Neutrophil (primary cell): ENCODE measurements around the gene ZNF350.
"Not testable (repeated sequence)": the region's sequence is repeated elsewhere in the genome, so short reads cannot be mapped to it uniquely, and the experiment has no call there.

Source experiments
- H3K27ac ChIP-seq: fragments of 200-600 bp; sonication (generic); 2 replicates; pipeline ENCODE4 v1.5.1; 2016; ENCODE audit warnings: mild to moderate bottlenecking, moderate library complexity
- H3K27me3 ChIP-seq: fragments of 200-600 bp; sonication (generic); 2 replicates; pipeline ENCODE4 v1.6.0; 2016; ENCODE audit warnings: mild to moderate bottlenecking
- H3K36me3 ChIP-seq: fragments of 200-600 bp; sonication (generic); 2 replicates; pipeline ENCODE4 v1.5.1; 2017
- H3K4me1 ChIP-seq, 2 experiments: fragments of 200-600 bp in 1 of 2; sonication (generic) in 1 of 2; 1 replicate in 1 of 2; 2 replicates in 1 of 2; pipeline versions ENCODE4 v1.5.1 to v1.6.1; 2013 to 2016; ENCODE audit warnings: low read depth in 1 of 2, low read length in 1 of 2, mild to moderate bottlenecking in 1 of 2, moderate library complexity in 1 of 2; ENCODE audit not compliant: control insufficient read depth in 1 of 2, insufficient read depth in 1 of 2
- H3K4me3 ChIP-seq, 2 experiments: fragments of 200-600 bp in 1 of 2; sonication (generic) in 1 of 2; 1 replicate in 1 of 2; 2 replicates in 1 of 2; pipeline ENCODE4 v1.5.1; 2013 to 2016; ENCODE audit warnings: low read depth in 1 of 2, low read length in 1 of 2, mild to moderate bottlenecking in 1 of 2, moderate library complexity in 1 of 2
- H3K9me3 ChIP-seq: fragments of 200-600 bp; sonication (generic); 2 replicates; pipeline ENCODE4 v1.5.1; 2016
- TF ChIP-seq, protein P1 (sequence below): fragments of 200-600 bp; sonication (generic); IDR thresholded peaks from 2 replicates; pipeline ENCODE4 v1.5.1; 2016; ENCODE audit warnings: antibody characterized with exemption

The ZNF350 gene

DNA sequence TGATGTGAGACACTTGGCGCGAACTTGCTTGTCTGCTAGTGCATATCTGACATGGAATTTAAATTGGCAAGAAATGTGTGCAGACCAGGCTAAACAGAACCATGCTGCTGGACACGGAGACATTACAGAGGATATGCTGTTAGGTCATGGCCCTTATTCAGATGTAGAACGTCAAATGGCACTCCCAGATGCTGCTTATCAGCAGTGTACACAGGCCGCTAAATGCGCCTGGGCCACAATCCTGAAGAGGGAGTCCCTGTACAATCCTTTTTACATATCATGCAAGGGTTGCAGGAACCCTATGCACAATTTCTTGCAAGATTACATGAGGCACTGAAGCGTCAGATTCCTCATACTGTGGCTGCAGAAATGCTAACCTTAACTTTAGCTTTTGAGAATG lies 9.3 kb downstream of the ZNF350 start:
- Histone ChIP-seq H3K4me1 (peaks cover 21 to 22% of the 10 kb centered on the region in 2 experiments), H3K4me3 (no peak overlapping the region), H3K36me3 (peaks cover 23% of the 10 kb centered on the region), H3K9me3 (peaks cover 36% of the 10 kb centered on the region), H3K27ac (no peak overlapping the region), H3K27me3 (no peaks in the 10 kb centered on the region)
- TF ChIP-seq, protein P1, sequence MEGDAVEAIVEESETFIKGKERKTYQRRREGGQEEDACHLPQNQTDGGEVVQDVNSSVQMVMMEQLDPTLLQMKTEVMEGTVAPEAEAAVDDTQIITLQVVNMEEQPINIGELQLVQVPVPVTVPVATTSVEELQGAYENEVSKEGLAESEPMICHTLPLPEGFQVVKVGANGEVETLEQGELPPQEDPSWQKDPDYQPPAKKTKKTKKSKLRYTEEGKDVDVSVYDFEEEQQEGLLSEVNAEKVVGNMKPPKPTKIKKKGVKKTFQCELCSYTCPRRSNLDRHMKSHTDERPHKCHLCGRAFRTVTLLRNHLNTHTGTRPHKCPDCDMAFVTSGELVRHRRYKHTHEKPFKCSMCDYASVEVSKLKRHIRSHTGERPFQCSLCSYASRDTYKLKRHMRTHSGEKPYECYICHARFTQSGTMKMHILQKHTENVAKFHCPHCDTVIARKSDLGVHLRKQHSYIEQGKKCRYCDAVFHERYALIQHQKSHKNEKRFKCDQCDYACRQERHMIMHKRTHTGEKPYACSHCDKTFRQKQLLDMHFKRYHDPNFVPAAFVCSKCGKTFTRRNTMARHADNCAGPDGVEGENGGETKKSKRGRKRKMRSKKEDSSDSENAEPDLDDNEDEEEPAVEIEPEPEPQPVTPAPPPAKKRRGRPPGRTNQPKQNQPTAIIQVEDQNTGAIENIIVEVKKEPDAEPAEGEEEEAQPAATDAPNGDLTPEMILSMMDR = no peak

DNA sequence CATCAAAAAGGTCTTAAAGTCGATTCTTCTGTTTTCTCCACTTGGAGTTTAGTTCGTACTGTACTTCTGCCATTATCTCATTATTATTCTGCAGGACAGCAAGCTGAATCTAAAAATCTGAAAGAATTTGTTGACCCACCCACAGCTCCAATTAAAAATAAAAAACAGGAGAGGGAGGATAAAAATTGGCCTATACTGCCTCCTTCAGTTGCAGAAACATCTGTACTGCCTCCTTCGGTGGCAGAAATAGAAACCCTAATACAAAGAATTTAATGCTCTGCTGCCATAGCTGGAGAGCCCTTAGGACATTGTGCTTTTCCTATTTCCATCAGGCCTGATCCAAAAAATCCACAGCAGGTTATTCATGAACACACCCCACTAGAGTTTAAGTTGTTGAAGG lies 9.8 kb downstream of the ZNF350 start:
- Histone ChIP-seq H3K4me1 (peaks cover 21 to 22% of the 10 kb centered on the region in 2 experiments), H3K27me3 (no peaks in the 10 kb centered on the region), H3K27ac (no peak overlapping the region), H3K36me3 (peaks cover 26% of the 10 kb centered on the region), H3K4me3 (no peak overlapping the region), H3K9me3 (peaks cover 40% of the 10 kb centered on the region)
- TF ChIP-seq, protein P1 = no peak

DNA sequence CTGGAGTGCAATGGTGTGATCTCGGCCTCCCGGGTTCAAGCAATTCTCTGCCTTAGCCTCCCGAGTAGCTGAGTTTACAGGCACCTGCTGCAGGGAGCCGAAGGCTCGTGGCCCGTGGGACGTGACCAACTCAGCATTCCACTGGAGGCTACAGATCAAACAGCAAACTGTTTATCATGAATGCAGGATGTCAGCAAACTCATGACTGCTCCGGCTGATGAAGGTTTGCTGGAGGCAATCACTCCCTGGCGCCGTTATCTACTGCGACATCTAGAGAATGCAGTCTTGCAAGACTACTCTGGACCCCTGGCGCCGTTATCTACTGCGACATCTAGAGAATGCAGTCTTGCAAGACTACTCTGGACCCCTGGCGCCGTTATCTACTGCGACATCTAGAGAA lies 10.9 kb downstream of the ZNF350 start:
- H3K4me3 ChIP-seq = not testable (repeated sequence)
- Histone ChIP-seq H3K36me3 (peaks cover 37% of the 10 kb centered on the region), H3K9me3 (peaks cover 47% of the 10 kb centered on the region)

DNA sequence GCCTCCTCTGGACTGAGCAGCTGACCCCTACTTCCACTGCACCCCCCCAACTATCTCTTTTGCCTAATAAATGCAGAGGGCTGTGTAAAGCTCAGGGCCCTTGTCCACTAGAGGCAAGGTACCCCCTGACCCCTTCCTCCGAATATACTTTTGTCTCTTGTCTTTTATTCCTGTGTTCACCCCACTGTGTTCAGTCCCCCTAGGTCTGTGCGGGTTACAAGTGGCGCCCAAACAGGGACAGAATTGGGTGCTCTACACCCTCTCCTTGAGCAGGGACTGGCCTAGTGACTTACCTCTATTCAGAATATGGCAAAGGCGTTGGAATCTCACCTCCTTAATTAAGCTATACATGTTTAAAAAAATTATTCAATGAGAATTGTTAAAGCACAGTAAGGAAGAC lies 15.0 kb downstream of the ZNF350 start:
- Histone ChIP-seq H3K36me3 (peaks cover 68% of the 10 kb centered on the region), H3K27ac (no peak overlapping the region), H3K27me3 (no peaks in the 10 kb centered on the region), H3K9me3 (peaks cover 87% of the 10 kb centered on the region), H3K4me1 (no peaks in the 10 kb centered on the region), H3K4me3 (no peak overlapping the region)
- TF ChIP-seq, protein P1 = no peak

More for the DNA sequence above, 10.9 kb downstream of the ZNF350 start:
- H3K27ac ChIP-seq, H3K27me3 ChIP-seq: not testable (repeated sequence)
- H3K4me1 ChIP-seq = peaks cover 16 to 22% of the 10 kb centered on the region in 2 experiments

DNA sequence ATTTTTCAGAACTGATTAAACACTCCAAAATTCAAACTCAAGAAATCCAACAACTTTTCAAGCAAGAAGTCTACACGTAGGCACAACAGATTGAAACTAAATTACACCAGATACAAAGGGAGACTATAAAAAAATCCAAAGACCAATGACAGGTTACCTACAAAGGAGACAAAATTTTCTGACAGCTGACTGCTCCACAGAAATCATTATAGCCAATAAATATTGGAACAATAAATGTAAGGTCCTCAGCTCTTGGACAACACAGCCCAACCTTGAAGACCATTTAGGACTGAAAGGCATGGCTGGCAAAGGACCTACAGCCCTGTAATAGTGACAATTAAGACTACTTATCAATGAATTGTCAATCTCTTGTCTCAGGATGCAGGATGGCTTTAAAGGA lies 15.9 kb downstream of the ZNF350 start:
- Histone ChIP-seq H3K36me3 (peaks cover 77% of the 10 kb centered on the region), H3K4me1 (no peaks in the 10 kb centered on the region), H3K9me3 (peaks cover 95% of the 10 kb centered on the region)

DNA sequence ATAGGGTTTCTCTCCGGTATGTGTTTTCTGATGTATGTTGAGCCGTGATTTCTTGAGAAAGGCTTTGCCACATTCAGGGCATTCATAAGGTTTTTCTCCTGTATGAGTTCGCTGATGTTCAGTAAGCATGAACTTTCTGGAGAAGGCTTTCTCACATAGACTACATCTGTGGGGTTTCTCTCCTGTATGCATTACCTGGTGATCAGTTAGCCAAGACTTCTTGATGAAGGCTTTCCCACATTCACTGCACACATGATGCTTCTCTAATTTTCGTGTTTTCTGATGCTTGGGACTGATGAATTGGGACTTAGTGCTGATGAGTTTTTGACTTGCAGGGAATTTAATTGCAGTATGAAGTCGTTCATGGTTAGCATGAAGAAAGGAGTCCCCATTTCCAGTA lies 21.1 kb downstream of the ZNF350 start:
- no peaks in the 10 kb centered on the region for H3K4me1 ChIP-seq
- TF ChIP-seq, protein P1 = no peak
- no peak overlapping the region for H3K27ac ChIP-seq
- peaks cover 51% of the 10 kb centered on the region for H3K36me3 ChIP-seq
- no peaks in the 10 kb centered on the region for H3K27me3 ChIP-seq
- no peak overlapping the region for H3K4me3 ChIP-seq
- H3K9me3 ChIP-seq = peaks cover 63% of the 10 kb centered on the region

More for the DNA sequence above, 15.9 kb downstream of the ZNF350 start:
- Histone ChIP-seq H3K27me3 (no peaks in the 10 kb centered on the region), H3K27ac (no peak overlapping the region), H3K4me3 (no peak overlapping the region)
- TF ChIP-seq, protein P1 = no peak

DNA sequence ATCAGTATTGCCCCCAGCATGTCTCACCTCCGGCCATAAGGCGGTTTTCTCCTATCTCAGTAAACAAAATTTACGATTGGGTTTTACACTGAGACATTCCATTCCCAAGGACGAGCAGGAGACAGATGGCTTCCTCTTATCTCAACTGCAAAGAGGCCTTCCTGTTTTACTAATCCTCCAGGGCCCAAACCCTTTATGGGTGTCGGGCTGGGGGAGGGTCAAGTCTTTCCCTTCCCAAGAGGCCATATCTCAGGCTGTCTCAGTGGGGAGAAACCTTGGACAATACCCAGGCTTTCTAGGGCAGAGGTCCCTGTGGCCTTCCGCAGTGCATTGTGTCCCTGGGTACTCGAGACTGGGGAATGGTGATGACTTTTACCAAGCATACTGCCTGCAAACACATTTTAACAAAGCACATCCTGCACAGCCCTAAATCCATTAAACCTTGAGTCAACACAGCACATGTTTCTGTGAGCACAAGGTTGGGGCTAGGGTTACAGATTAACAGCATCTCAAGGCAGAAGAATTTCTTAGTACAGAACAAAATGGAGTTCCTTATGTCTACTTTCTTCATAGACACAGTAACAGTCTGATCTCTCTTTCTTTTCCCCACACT lies 25.9 kb downstream of the ZNF350 start:
- not testable (repeated sequence) for H3K4me1 ChIP-seq, H3K27ac ChIP-seq, H3K4me3 ChIP-seq, H3K27me3 ChIP-seq
- Histone ChIP-seq H3K36me3 (peaks cover 12% of the 10 kb centered on the region), H3K9me3 (peaks cover 21% of the 10 kb centered on the region)
